Measurements from ENCODE around the gene BPIFA2. TPM values are rescaled to one million over a fixed set of nuclear protein-coding genes. Genes with fewer than 3 reads are reported as not detected.

Gene BPIFA2
- polyA plus RNA-seq, 3 donors, result not detected

DNA sequence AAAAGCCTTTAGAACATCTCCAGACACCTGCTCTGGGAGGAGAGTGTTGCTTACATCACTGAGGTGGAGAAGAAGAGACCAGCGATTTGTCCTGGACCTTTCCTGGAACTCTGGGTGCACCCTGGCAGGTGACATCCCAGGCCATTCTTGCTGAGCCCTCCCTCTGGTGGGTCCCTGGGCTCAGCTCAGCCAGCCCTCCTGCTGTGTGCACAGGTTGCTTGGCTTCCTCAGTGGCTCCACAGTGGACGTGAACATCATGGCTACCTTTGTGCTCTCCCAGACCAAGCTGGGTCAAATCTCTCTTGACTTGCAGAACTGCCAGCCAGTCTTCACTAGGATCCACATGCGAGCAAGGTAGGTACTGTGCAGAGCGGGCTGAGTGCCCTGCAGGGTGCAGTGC is 19.9 kb upstream of the BPIFA2 start:
- no peaks in the 10 kb centered on the region for H3K4me1 ChIP-seq (ENCODE audit: control insufficient read depth in 1 of 2, insufficient read depth in 2 of 2, low read length in 2 of 2)
- no peak overlapping the region for H3K27ac Mint-ChIP-seq
- 89% methylated on average over 4 of the region's 4 CpGs for WGBS (ENCODE audit: insufficient coverage)
- H4K20me1 ChIP-seq (ENCODE audit: insufficient read depth, low read length), result no peaks in the 10 kb centered on the region
- TF ChIP-seq, protein P1, sequence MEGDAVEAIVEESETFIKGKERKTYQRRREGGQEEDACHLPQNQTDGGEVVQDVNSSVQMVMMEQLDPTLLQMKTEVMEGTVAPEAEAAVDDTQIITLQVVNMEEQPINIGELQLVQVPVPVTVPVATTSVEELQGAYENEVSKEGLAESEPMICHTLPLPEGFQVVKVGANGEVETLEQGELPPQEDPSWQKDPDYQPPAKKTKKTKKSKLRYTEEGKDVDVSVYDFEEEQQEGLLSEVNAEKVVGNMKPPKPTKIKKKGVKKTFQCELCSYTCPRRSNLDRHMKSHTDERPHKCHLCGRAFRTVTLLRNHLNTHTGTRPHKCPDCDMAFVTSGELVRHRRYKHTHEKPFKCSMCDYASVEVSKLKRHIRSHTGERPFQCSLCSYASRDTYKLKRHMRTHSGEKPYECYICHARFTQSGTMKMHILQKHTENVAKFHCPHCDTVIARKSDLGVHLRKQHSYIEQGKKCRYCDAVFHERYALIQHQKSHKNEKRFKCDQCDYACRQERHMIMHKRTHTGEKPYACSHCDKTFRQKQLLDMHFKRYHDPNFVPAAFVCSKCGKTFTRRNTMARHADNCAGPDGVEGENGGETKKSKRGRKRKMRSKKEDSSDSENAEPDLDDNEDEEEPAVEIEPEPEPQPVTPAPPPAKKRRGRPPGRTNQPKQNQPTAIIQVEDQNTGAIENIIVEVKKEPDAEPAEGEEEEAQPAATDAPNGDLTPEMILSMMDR (IDR thresholded peaks at IDR 0.05), result no peak
- H3K9me3 Mint-ChIP-seq, result peaks cover 0 to 5% (median 0%) of the 10 kb centered on the region in 7 donors
- intact Hi-C loops (cut with micrococcal nuclease), result no loop called here
- no peaks in the 10 kb centered on the region for H3K4me1 Mint-ChIP-seq
- H3K4me2 ChIP-seq (replicated peaks; ENCODE audit: extremely low read depth, low read length, poor library complexity, severe bottlenecking), result no peak overlapping the region
- no peaks in the 10 kb centered on the region for H3K36me3 Mint-ChIP-seq
- H3K36me3 ChIP-seq (replicated peaks in 1 of 2; ENCODE audit: control insufficient read depth in 1 of 2, insufficient read depth in 2 of 2, low read length in 2 of 2), result no peaks in the 10 kb centered on the region
- H3K27me3 ChIP-seq (ENCODE audit: control insufficient read depth in 2 of 2, insufficient read depth in 2 of 2, low read length in 2 of 2), result peaks cover 0 to 2% of the 10 kb centered on the region in 2 donors
- H3K27me3 Mint-ChIP-seq (ENCODE audit: low read depth in 3 of 3), result peaks cover 10 to 21% (median 14%) of the 10 kb centered on the region in 3 donors
- H3K4me3 Mint-ChIP-seq, result no peak overlapping the region
- no peak overlapping the region for H2AFZ ChIP-seq (ENCODE audit: insufficient read depth, low read depth, low read length, poor library complexity, severe bottlenecking)
- no peak overlapping the region for H3K9ac ChIP-seq (ENCODE audit: insufficient read depth, low read length, poor library complexity, severe bottlenecking)
- no peak overlapping the region for H3K27ac ChIP-seq (ENCODE audit: low read depth in 1 of 2, low read length in 2 of 2)
- H3K79me2 ChIP-seq (ENCODE audit: insufficient read depth, low read length), result no peaks in the 10 kb centered on the region
- H3K9me3 ChIP-seq (replicated peaks in 1 of 2; ENCODE audit: control insufficient read depth in 1 of 2, insufficient read depth in 1 of 2, low read length in 2 of 2), result no peaks in the 10 kb centered on the region
- DNase-seq, result no peak
- H3K4me3 ChIP-seq (replicated peaks in 1 of 3; ENCODE audit: low read depth in 2 of 3, low read length in 3 of 3), result no peak overlapping the region

DNA sequence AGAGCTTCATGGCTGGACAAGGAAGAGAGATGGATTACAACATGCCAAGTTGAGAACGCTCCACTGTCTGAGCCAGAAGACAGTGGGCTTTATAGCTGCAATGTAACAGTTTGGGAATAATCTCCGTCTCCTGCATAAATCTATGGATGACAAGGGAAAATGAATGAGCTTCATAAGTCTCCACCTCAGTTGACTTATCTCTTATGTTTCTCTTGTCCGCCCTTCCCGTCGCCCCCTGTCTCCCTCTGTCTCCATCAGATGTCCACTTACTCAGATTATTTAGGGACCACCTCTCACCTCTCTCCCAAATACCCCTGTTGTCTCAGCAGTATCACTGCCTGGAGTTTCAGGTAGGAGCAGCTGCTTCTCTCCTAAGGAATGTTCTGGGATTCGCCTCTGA is 13.7 kb upstream of the BPIFA2 start:
- Mint-ChIP-seq H3K27ac (no peak overlapping the region), H3K9me3 (no peaks in the 10 kb centered on the region), H3K27me3 (ENCODE audit: low read depth in 3 of 3) (peaks cover 9 to 14% (median 12%) of the 10 kb centered on the region in 3 donors), H3K4me3 (no peak overlapping the region), H3K4me1 (no peaks in the 10 kb centered on the region), H3K36me3 (no peaks in the 10 kb centered on the region)
- H3K9ac ChIP-seq (ENCODE audit: insufficient read depth, low read length, poor library complexity, severe bottlenecking), result no peak overlapping the region
- intact Hi-C loops (cut with micrococcal nuclease), result no loop called here
- H3K4me3 ChIP-seq (replicated peaks in 1 of 3; ENCODE audit: low read depth in 2 of 3, low read length in 3 of 3), result no peak overlapping the region
- H3K4me2 ChIP-seq (replicated peaks; ENCODE audit: extremely low read depth, low read length, poor library complexity, severe bottlenecking), result no peak overlapping the region
- TF ChIP-seq, protein P1 (IDR thresholded peaks at IDR 0.05), result no peak
- WGBS (ENCODE audit: insufficient coverage), result 86% methylated on average over 4 of the region's 6 CpGs
- H3K9me3 ChIP-seq (replicated peaks in 1 of 2; ENCODE audit: control insufficient read depth in 1 of 2, insufficient read depth in 1 of 2, low read length in 2 of 2), result no peaks in the 10 kb centered on the region
- H2AFZ ChIP-seq (ENCODE audit: insufficient read depth, low read depth, low read length, poor library complexity, severe bottlenecking), result no peak overlapping the region
- peaks cover 0 to 2% of the 10 kb centered on the region in 2 donors for H3K27me3 ChIP-seq (ENCODE audit: control insufficient read depth in 2 of 2, insufficient read depth in 2 of 2, low read length in 2 of 2)
- H3K36me3 ChIP-seq (replicated peaks in 1 of 2; ENCODE audit: control insufficient read depth in 1 of 2, insufficient read depth in 2 of 2, low read length in 2 of 2), result no peaks in the 10 kb centered on the region
- no peak overlapping the region for H3K27ac ChIP-seq (ENCODE audit: low read depth in 1 of 2, low read length in 2 of 2)
- no peaks in the 10 kb centered on the region for H3K4me1 ChIP-seq (ENCODE audit: control insufficient read depth in 1 of 2, insufficient read depth in 2 of 2, low read length in 2 of 2)
- H4K20me1 ChIP-seq (ENCODE audit: insufficient read depth, low read length), result no peaks in the 10 kb centered on the region
- DNase-seq, result no peak
- H3K79me2 ChIP-seq (ENCODE audit: insufficient read depth, low read length), result no peaks in the 10 kb centered on the region

Data from CD14-positive monocyte (primary cell).